PC-9 (cell line): ENCODE results near the gene VSIG10L.

Experiments
- CTCF ChIP-seq: fragments of 200-600 bp; sonication (generic); conservative IDR thresholded peaks from 2 replicates; pipeline ENCODE4 v1.6.1; 2017; ENCODE audit warnings: mixed run types, antibody characterized with exemption, mild to moderate bottlenecking, moderate library complexity
- EZH2 ChIP-seq: fragments of 200-600 bp; sonication (generic); IDR thresholded peaks from 2 replicates; pipeline ENCODE4 v1.8.0; 2017; ENCODE audit warnings: antibody characterized with exemption, low read depth

GRCh38 chr19:51361239-51361638 lies 19.3 kb upstream of the VSIG10L start:
- TF ChIP-seq CTCF (no peak), EZH2 (no peak)
